Measurements from ENCODE around the gene RNF151.

GRCh38 chr16:1959269-1960039 is 7.2 kb upstream of the RNF151 start, which contains the start of gene NDUFB10:
- TF ChIP-seq CTCF (IDR thresholded peaks at IDR 0.05) = peak in 3 of 4 experiments; percentile 64 to 84 (median 79)
- TF ChIP-seq EP300 (IDR thresholded peaks at IDR 0.05) = no peak
- peak; percentile 81 to 86 for TF ChIP-seq POLR2A (IDR thresholded peaks at IDR 0.05)
- peak; percentile 84 for TF ChIP-seq POLR2AphosphoS5 (IDR thresholded peaks at IDR 0.05)
